Inflammatory macrophage treated with lipopolysaccharide for 1 hour (primary cell): ENCODE results near the gene GPR17.

Source experiments
- DNase-seq, 2 donors: peaks; one replicate each; pipeline ENCODE4 v3.0.0-alpha.2; 2020 to 2022

The GPR17 gene

DNA sequence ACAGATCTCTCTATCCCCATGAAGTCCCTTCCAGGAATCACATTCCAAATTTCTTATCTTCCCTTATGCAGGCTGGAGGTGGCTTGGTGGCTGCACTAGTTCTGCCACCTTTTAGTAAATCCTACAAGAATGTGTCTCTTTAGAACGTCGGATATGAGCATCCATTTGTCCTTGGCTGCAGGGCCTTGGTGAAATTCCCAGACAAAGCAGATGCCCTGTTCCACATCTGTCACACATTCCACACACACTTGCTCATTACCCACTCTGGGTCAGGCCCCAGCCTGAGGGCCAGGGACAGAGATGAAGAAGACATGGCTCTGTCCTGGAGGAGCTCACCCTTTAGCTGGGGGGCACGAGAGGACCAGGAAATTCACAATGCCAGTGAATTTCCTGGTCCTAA, 31.2 kb upstream of the GPR17 start:
- DNase-seq = no peak

DNA sequence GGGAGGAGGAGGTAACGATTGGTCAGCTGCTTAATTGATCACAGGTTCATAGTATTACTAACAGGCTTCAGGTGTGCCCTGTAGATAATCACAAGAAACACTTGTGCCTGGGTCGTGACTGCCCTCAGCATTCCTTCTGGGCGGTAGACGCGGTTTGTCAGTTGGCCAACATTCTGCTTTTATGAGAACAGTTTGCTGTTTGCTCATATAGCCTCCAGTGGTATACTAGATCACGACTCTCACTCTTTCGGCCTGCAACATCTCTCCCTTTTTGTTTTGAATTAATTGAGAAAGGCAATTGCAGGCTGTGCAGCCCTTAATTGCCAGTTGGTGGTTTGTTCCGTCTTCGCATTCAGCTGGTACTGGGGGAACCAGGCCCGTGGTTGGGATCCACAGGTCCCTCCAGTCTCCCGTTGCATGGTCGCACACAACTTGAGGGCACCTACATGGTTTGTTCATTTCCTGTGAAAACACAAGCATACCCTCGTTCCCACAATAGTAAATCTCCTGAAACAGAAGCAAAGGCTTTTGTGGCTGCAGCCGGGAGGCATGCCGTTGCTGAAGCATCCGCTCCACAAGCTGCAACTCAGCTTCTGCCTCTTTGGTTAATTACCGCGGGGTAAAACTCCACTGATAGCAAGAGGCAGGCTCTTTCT, 30.3 kb upstream of the GPR17 start:
- no peak for DNase-seq

DNA sequence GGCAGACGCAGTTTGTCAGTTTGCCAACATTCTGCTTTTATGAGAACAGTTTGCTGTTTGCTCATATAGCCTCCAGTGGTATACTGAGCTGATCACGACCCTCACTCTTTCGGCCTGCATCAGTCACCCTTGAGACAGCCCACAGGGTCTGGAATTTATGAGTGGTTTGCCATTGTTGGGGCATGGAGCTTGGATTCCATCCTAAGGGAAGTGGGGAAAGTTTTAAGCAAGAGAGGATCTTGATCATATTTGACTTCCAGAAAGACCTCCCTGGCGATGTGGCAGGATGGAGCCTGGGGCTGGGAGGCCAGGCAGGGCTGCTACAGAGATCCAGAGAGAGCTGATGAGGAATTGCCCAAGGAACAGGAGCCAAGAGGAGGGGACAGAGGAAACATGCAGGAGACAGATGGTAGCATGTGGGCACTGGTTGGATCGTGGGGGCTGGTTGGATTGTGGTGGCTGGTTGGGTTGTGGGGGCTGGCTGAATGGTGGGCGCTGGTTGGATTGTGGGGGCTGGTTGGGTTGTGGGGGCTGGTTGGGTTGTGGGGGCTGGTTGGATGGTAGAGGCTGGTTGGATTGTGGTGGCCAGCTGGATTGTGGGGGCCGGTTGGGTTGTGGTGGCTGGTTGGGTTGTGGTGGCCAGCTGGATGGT, 27.3 kb upstream of the GPR17 start:
- DNase-seq = no peak

DNA sequence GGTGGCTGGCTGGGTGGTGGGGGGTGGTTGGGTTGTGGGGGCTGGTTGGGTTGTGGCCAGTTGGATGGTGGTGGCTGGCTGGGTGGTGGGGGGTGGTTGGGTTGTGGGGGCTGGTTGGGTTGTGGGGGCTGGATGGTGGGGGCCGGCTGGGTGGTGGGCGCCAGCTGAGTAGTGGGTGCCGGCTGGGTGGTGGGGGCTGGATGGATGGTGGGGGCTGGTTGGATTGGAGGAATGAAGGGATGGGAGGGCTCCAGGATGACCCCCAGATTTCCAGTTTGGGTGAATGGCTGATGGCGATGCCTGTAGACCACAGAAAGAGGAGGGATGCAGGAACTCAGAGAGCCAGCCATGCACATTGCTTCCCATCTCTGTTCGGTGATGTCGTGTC, 26.8 kb upstream of the GPR17 start:
- no peak for DNase-seq

DNA sequence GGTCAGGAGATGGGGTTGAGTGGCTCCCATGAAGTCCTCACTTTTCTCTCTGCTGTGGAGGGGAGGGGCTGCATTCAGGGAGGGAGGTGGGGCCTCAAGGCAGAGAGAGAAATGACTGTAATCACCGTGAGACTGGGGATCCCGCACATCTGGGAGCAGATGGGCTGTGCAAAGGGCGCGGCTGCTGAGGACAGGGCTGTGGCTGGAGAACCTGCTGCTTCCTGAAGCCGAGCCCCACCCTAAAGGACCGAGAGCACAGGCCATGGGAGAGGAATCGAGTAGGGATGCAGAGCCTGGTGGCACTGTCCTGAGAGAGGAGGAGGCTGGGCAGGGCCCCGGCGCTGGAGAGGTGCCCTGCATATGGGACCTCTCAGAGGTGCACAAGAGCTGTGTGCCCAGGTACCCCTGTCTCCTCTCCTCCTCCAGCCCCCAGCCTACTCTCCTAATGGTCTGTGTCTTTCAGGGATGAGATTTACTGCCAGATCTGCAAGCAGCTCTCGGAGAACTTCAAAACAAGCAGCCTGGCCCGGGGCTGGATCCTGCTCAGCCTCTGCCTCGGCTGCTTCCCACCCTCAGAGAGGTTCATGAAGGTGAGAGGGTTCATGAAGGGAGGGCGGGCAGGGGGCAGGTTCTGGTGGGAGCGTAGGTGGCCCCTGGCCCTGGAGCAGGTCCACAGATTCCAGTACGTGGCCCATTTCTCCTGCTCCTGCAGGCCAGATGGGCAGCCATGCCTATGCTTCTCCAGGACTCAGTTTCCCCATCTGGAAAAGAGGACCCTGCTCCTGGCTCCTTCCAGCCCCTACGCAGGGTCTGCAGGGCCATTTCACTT, 25.9 kb upstream of the GPR17 start:
- DNase-seq = no peak

DNA sequence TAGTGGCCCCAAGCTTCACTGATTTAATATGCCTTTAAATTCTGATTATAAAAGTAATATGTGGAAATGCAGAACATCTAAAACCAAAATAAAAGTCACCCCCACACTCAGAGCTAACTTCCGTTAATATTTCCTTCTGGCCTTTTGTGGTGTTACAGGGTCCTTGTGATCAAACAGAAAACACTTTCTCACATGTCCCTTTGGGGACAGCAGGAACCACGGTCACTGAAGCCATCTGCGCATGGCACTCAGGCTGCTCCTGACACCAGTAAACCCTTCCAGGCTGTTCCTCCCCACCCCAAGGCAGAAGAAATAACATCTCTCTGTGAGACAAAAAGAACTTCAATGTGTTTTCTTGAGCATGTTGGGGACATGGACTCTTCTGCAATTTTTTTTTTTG, 25.1 kb upstream of the GPR17 start:
- peak; percentile 9 to 17 for DNase-seq

DNA sequence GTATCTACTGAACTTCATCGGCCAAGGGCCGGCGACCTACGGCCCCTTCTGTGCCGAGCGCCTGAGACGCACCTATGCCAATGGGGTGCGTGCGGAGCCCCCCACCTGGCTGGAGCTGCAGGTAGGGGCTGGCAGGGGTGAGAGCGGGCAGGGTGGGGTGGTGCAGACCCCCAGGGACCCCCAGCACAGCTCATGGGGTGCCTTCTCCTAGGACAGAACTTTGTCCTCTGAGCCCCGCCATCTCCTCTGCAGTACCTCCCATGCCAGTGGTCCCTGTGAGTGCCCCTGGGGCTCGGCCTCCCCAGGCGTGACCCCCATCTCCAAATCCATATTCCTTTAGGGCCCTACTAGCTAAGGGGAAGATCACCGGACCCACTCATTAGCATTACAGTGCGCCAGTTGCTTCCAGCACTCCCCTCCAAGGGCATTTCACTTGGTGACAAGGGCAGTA, 23.9 kb upstream of the GPR17 start:
- no peak for DNase-seq

DNA sequence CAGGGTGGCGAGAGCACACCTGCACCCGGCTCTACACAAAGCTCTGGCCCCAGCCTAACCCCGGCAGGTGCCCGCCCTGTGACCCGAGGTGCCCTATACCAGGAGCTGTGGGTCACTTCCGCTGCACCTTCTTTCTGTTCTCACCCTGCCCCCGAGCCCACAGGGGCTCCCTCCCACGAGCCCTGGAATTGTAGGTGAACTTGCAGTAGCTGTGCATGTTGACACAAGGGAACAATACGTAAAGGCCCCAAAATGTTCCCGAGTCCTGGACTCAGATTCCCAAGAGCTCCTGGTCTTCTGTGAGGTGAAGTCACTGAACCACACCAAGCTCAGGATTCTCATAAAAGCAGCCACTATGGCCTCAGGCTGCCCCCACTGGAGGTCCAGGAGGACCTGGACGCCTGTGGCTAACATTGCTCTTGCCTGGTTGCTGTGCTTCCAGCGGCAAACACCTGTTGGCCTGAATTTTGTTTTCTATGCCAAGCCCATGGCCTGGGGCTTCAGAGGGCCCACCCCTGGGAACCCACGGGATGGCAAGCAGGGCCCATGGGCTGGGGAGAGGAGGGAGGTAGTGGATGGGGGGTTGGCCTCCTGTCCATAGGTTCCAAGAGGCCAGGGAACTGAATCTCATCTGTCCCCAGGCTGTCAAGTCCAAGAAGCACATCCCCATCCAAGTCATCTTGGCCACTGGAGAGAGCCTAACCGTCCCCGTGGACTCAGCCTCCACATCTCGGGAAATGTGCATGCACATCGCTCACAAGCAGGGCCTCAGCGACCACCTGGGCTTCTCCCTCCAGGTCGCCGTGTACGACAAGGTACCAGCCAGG, 23.2 kb upstream of the GPR17 start:
- DNase-seq = no peak

DNA sequence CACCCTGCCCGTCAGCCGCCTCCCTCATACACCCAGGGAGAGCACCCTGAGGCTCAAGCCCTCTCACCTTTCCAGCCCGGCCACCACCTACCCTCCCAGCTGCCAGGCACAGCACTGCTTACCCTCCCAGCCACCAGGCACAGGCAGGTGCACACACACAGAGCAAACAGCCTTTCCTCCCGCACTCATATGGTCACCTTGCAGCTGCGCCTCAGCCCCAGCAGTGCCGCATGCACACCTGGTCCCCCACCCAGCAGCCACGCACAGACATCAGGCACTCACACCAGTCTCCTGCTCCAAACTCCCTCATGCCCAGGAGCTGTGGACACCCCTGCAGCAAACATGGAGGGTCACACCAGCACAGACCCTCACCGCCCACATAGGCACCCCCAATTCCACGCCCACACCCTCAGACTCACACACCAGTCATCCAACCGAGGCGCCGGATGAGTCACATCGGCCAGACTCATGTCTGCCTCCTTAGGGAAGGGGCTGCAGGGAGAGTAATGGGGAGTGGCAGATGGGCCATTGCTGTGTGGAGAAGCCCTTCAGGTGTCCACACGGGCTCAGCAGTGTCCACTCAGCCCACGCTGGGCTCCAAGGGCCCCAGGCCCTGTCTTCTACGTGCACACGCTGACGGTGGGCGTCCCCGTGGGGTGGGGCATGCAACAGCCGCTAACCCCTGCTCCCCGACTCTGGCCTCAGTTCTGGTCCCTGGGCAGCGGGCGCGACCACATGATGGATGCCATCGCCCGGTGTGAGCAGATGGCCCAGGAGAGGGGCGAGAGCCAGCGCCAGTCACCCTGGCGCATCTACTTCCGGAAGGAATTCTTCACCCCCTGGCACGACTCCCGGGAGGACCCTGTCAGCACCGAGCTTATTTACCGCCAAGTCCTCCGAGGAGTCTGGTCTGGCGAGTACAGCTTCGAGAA, 22.3 kb upstream of the GPR17 start:
- DNase-seq = no peak

DNA sequence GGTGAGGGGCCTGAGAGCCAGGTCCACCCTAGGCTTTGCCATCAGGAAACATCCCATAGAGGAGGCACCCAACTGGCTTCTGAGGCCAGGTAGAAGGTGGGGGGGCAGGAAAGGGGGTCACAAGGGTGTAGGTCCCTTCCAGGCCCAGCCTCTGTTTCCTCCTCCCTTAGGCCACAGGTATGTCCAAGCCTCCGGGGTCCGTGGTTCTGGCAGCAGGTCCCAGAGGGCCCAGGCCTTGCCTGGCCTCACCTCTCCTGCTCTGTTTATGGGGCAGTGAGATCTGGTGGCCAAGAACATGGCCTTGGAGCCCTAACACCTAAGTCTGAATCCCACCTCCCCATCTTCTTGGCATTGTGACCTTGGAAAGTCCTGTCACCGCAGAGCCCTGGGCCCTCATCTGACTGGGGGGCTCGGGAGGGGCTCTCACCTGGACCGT, 21.6 kb upstream of the GPR17 start:
- no peak for DNase-seq

DNA sequence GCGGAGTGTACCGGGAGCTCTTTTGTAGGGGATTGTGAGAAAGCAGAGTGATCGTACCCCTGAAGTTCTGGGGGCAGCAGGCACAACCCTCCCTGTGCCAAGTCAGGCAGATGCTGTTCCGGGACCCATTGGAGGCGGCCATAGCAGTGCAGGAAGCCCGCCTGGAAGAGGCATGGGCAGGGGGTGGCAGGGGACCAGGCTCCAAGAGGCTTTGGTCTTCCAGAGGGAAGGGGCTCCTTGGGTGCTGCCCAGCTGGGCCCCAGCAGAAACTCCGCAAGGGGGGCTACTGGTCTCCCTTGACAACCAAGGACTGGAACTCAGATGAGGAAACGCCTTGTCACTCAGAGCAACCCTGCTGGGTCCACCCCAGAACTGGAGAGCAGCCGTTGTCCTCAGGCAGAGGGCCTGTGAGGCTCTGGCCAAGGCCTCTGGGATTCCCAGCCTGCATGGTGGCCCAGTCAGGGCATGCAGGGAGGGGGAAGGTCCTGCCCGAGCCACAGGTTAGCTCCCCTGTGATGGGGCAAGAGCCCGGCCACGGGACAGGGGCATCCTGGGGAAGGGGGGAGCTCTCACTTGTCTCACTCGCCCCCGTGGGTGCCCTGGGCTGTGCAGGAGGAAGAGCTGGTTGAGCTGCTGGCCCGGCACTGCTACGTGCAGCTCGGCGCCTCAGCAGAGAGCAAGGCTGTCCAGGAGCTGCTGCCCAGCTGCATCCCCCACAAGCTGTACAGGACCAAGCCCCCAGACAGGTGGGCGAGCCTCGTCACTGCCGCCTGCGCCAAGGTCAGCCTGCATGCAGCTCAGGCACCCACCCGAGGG, 21.0 kb upstream of the GPR17 start:
- DNase-seq = no peak

DNA sequence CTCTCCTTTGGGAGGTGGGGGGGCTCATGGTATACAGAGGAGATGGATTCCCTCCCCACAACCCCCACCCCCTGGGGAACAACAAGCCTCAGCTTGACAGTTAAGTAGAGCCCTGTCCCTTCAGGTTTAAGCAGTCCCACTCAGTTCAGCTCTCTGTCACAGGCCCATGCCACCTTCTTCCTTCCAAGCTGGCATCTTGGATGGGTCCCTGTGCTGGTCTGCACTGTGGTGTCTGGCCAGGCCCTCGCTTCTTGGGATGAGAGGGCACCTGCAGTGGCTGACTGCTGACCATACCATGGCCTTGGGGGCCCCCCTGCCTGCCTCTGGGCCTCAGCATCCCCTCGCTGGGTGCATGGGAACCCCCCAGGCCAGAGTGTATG, 20.4 kb upstream of the GPR17 start:
- DNase-seq = no peak

DNA sequence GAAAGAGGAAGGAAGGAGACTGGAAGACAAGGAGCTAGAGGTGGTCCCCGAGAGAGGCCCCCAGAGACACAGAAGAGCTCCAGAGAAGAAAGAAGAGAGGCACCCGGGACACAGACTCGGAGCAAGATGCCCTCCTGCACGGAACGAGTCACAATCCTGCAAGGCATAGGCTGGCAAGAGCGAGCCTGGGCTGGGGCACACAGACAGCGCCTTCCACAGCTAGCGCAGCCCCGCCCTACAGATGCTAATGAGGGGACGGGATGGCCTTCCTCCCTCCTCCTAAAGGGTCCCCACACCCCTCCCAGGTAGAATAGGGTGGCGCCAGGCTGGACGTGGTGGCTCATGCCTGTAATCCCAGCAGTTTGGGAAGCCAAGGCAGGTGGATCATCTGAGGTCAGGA, 19.8 kb upstream of the GPR17 start:
- no peak for DNase-seq

DNA sequence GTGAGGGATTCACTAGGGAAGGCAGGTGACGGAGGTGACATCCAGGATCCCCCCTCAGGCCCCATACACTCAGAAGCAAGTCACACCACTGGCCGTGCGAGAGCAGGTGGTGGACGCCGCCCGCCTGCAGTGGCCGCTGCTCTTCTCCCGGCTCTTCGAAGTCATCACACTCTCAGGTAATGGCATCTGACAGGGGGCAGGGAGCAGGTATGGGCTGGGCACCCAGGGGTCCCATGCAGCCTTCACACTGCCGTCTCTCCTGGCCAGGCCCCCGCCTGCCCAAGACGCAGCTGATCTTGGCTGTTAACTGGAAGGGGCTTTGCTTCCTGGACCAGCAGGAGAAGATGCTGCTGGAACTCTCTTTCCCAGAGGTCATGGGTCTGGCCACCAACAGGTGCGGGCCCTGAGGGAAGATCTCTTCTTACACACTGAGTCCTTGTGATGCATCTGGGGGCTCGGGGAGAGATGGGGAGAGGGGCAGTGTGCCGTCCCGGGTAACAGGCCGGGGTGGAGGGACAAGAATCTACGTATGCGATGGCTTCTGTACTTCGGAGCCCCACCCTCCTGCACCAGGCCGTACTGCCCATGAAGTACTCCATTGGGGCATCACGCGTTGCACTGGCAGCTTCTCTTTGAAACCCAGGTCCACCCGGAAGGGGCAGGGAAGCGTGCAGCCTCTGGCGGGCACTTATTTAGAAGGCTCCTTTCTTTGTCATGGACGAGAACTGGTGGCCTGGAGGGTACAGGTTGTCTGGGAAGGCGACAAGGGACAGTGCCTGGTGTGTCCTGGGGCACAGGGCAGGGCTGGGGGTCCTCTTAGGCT, 18.8 kb upstream of the GPR17 start:
- DNase-seq = no peak

DNA sequence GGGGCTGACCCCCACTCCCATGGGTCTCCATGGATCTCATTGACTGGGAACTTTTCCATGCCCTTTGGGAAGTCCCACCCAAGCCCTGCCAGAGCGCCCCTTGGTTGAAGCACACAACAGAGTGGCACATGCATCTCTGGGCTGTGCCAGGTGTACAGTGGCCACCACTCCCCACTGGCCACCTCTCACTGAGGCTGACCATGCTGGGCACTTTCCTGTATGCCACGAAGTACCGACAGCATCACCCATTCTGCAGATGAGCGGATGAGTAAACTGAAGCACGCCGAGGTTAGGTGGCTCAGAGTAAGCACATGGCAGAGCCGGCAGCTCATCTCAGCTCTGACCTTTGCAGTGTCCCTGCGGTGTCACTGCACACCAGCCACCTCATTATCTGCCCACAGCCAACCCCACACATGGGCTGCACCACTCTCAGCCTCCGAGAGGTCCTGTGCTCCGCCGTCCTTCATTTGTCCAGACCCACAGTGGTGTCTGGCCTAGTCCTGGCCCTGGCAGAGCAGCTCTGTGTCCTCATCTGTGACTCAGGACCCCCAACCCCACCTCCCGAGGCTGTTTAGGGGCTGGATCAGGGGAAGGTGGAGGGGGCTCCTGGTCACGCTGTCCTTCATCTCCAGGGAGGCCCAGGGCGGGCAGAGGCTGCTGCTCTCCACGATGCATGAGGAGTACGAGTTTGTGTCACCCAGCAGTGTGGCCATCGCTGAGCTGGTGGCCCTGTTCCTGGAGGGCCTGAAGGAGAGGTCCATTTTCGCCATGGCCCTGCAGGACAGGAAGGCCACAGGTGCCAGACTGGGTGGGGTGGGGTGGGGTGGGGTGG, 18.0 kb upstream of the GPR17 start:
- no peak for DNase-seq

DNA sequence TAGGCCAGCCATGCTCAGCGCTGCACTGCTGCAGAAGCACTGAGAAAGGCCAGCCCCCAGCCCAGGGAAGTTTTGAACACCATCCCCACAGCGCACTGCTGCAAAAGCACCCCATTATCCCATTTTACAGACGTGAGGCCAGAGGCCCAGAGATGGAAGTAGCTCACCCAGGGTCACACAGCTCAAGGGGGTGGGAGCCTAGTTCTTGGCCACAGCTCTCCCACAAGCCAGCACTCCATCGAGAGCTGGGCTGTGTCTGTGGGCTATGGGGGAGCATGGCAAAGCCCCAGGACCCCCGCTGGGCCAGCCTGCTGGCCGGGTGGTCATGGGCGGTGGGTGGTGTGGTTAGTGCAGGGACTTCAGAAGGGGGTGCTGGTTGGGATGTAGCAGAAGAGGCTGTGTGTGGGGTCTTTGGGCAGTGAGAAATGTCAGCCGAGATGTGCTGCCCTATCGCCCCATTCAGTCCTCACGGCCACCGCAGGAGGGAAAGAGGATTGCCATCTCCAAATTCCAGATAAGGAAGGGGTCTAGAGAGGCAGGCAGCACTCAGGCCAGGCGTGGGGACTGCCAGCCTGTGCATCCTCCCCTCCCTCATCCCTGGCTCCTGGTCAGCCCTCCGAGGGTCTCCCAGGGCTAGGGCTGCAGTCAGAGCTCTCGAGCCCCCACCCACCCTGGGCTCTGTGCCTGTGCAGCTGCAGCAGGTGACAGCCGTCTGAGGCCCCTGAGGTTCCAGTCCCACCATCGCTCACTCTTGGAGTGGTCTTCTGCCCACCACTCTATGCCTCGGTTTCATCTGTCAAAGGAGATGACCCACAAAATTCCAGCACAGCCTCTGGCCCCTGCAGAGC, 17.0 kb upstream of the GPR17 start:
- no peak for DNase-seq

DNA sequence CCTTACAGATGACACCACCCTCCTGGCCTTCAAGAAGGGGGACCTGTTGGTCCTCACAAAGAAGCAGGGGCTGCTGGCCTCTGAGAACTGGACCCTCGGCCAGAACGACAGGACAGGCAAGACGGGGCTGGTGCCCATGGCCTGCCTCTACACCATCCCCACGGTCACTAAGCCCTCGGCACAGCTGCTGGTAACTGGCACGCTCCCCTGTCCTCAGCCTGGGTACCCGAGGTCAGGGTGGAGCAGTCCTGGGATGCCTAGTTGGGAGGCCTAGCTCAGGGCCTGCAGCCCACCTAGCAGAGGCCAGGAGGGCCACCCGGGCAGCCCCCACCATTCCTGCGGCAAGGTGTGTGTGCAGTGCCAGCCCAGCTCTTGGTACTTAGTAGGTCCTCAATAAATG, 16.3 kb upstream of the GPR17 start:
- no peak for DNase-seq
